Measurements from ENCODE around the gene P3R3URF. TPM values are rescaled to one million over a fixed set of nuclear protein-coding genes. Genes with fewer than 3 reads are reported as not detected.

P3R3URF gene
- total and polyA plus RNA-seq, 4 donors: not detected

GRCh38 chr1:46186076-46186475 lies 9.8 kb upstream of the P3R3URF start:
- H3K9ac ChIP-seq (ENCODE audit: low read depth in 1 of 2, low read length in 2 of 2): no peak overlapping the region
- no peak overlapping the region for H3K27ac ChIP-seq (ENCODE audit: low read depth in 1 of 2, low read length in 2 of 2)
- peaks cover 6 to 46% (median 27%) of the 10 kb centered on the region in 4 donors for H3K4me1 ChIP-seq (ENCODE audit: control insufficient read depth in 4 of 4, insufficient read depth in 4 of 4, low read length in 3 of 4)

More at GRCh38 chr1:46186076-46186475, 9.8 kb upstream of the P3R3URF start:
- H3K27me3 ChIP-seq (ENCODE audit: control insufficient read depth in 4 of 4, insufficient read depth in 4 of 4, low read length in 3 of 4): no peaks in the 10 kb centered on the region
- no peaks in the 10 kb centered on the region for H3K9me3 ChIP-seq (ENCODE audit: control insufficient read depth in 4 of 4, low read length in 3 of 4)
- DNase-seq (ENCODE audit: low spot score): no peak
- WGBS: 93% methylated on average over 2 of the region's 2 CpGs
- TF ChIP-seq ZBTB33 (IDR thresholded peaks at IDR 0.05) (no peak), JUND (IDR thresholded peaks at IDR 0.05) (no peak), GABPA (IDR thresholded peaks at IDR 0.05 in 1 of 2, conservative IDR thresholded peaks at IDR 0.05 in 1 of 2) (no peak), FOXA2 (IDR thresholded peaks at IDR 0.05) (no peak), CTCF (IDR thresholded peaks at IDR 0.05; ENCODE audit: low read depth, low read length, missing input control) (no peak), HNF4A (conservative IDR thresholded peaks at IDR 0.05) (no peak), HNF4G (IDR thresholded peaks at IDR 0.05) (no peak), TAF1 (conservative IDR thresholded peaks at IDR 0.05) (no peak), REST (IDR thresholded peaks at IDR 0.05) (no peak), EGR1 (IDR thresholded peaks at IDR 0.05; ENCODE audit: low read depth in 2 of 2) (no peak), SP1 (IDR thresholded peaks at IDR 0.05) (no peak), RXRA (IDR thresholded peaks at IDR 0.05) (no peak), RAD21 (IDR thresholded peaks at IDR 0.05) (no peak), YY1 (IDR thresholded peaks at IDR 0.05) (no peak), ATF3 (IDR thresholded peaks at IDR 0.05) (no peak), FOXA1 (IDR thresholded peaks at IDR 0.05) (no peak)
- no peak overlapping the region for H3K4me3 ChIP-seq (ENCODE audit: low read depth in 1 of 3, low read length in 3 of 3)
- peaks cover 0 to 7% (median 5%) of the 10 kb centered on the region in 4 donors for H3K36me3 ChIP-seq (ENCODE audit: control insufficient read depth in 4 of 4, insufficient read depth in 3 of 4, low read depth in 1 of 4, low read length in 3 of 4)
